Cortex of kidney (tissue), 1 donor: ENCODE data around the gene ARID1A.
"Not testable (repeated sequence)": the region's sequence is repeated elsewhere in the genome, so short reads cannot be mapped to it uniquely, and the experiment has no call there.

Source experiments
- DNase-seq: peaks from one replicate; lab custom pipeline; 2025; lab: John Stamatoyannopoulos, UW

Gene ARID1A

GRCh38 chr1:26697978-26698849 lies 2.4 kb downstream of the ARID1A start:
- no peak for DNase-seq

GRCh38 chr1:26700711-26701110 lies 4.9 kb downstream of the ARID1A start:
- DNase-seq: no peak

GRCh38 chr1:26701266-26701994 lies 5.6 kb downstream of the ARID1A start:
- no peak for DNase-seq

GRCh38 chr1:26701995-26702679 lies 6.3 kb downstream of the ARID1A start:
- DNase-seq: no peak

GRCh38 chr1:26702680-26703038 lies 6.8 kb downstream of the ARID1A start:
- DNase-seq: no peak

- no peak for DNase-seq
Observed at GRCh38 chr1:26703478-26703877, 7.7 kb downstream of the ARID1A start.

- no peak for DNase-seq
Observed at GRCh38 chr1:26704629-26705028, 8.8 kb downstream of the ARID1A start.

GRCh38 chr1:26705227-26705626 lies 9.4 kb downstream of the ARID1A start:
- DNase-seq: not testable (repeated sequence)

GRCh38 chr1:26705788-26706311 lies 10.0 kb downstream of the ARID1A start:
- no peak for DNase-seq

GRCh38 chr1:26706315-26706714 lies 10.5 kb downstream of the ARID1A start:
- DNase-seq: no peak

- DNase-seq: no peak
Observed at GRCh38 chr1:26710811-26711210, 15.0 kb downstream of the ARID1A start.

GRCh38 chr1:26711777-26712176 lies 16.0 kb downstream of the ARID1A start:
- no peak for DNase-seq

- DNase-seq: no peak
Observed at GRCh38 chr1:26717017-26717491, 21.2 kb downstream of the ARID1A start.

GRCh38 chr1:26719205-26719604 lies 23.4 kb downstream of the ARID1A start:
- DNase-seq: no peak

- no peak for DNase-seq
Observed at GRCh38 chr1:26721669-26722355, 26.0 kb downstream of the ARID1A start.

- no peak for DNase-seq
Observed at GRCh38 chr1:26723013-26723991, 27.5 kb downstream of the ARID1A start.

GRCh38 chr1:26724118-26724517 lies 28.3 kb downstream of the ARID1A start:
- no peak for DNase-seq

- no peak for DNase-seq
Observed at GRCh38 chr1:26724926-26725325, 29.1 kb downstream of the ARID1A start.

- DNase-seq: not testable (repeated sequence)
Observed at GRCh38 chr1:26725904-26726303, 30.1 kb downstream of the ARID1A start.

GRCh38 chr1:26726784-26727183 lies 31.0 kb downstream of the ARID1A start:
- no peak for DNase-seq
